ENCODE results near the gene EFNA2. TPM values are rescaled to one million over a fixed set of nuclear protein-coding genes. Genes with fewer than 3 reads are reported as not detected.

The EFNA2 gene
- total and polyA plus RNA-seq, 5 donors from 2014 or later = not detected

- Histone ChIP-seq H3K27ac (ENCODE audit: insufficient read depth, low read length, poor library complexity, severe bottlenecking) (no peak overlapping the region), H3K9me3 (ENCODE audit: control insufficient read depth in 2 of 2, low read length in 2 of 2) (no peaks in the 10 kb centered on the region), H3K36me3 (ENCODE audit: control insufficient read depth, insufficient read depth, low read length) (no peaks in the 10 kb centered on the region), H3K4me3 (ENCODE audit: low read depth, low read length) (no peak overlapping the region), H3K27me3 (ENCODE audit: control insufficient read depth, insufficient read depth, low read length) (no peaks in the 10 kb centered on the region), H3K4me1 (ENCODE audit: control insufficient read depth, insufficient read depth, low read length, poor library complexity, severe bottlenecking) (peaks cover 7% of the 10 kb centered on the region)
- Mint-ChIP-seq H3K36me3 (no peaks in the 10 kb centered on the region), H3K27me3 (peaks cover 8% of the 10 kb centered on the region), H3K27ac (no peak overlapping the region), H3K4me3 (no peak overlapping the region), H3K9me3 (peaks cover 0 to under 1% (median 0%) of the 10 kb centered on the region in 7 donors), H3K4me1 (no peaks in the 10 kb centered on the region)
- no peak for DNase-seq
- no peak for ATAC-seq (ENCODE audit: low read depth in 2 of 2)
These were observed 27.4 kb downstream of the EFNA2 start for GRCh38 chr19:1312767-1313694.

GRCh38 chr19:1313695-1314613 lies 28.3 kb downstream of the EFNA2 start:
- Mint-ChIP-seq H3K36me3 (no peaks in the 10 kb centered on the region), H3K27ac (no peak overlapping the region), H3K4me3 (no peak overlapping the region), H3K9me3 (peaks cover 0 to 2% (median 0%) of the 10 kb centered on the region in 7 donors), H3K4me1 (no peaks in the 10 kb centered on the region), H3K27me3 (peaks cover 11% of the 10 kb centered on the region)
- no peak overlapping the region for H3K27ac ChIP-seq (ENCODE audit: insufficient read depth, low read length, poor library complexity, severe bottlenecking)
- H3K4me1 ChIP-seq (ENCODE audit: control insufficient read depth, insufficient read depth, low read length, poor library complexity, severe bottlenecking) = peaks cover 7% of the 10 kb centered on the region
- no peak for DNase-seq
- no peak overlapping the region for H3K4me3 ChIP-seq (ENCODE audit: low read depth, low read length)
- no peak for ATAC-seq (ENCODE audit: low read depth in 2 of 2)
- H3K36me3 ChIP-seq (ENCODE audit: control insufficient read depth, insufficient read depth, low read length) = no peaks in the 10 kb centered on the region
- no peaks in the 10 kb centered on the region for H3K9me3 ChIP-seq (ENCODE audit: control insufficient read depth in 2 of 2, low read length in 2 of 2)
- no peaks in the 10 kb centered on the region for H3K27me3 ChIP-seq (ENCODE audit: control insufficient read depth, insufficient read depth, low read length)

- Mint-ChIP-seq H3K4me1 (no peaks in the 10 kb centered on the region), H3K9me3 (peaks cover 0 to 2% (median 0%) of the 10 kb centered on the region in 7 donors), H3K36me3 (no peaks in the 10 kb centered on the region), H3K27me3 (peaks cover 27% of the 10 kb centered on the region), H3K4me3 (no peak overlapping the region), H3K27ac (no peak overlapping the region)
- Histone ChIP-seq H3K9me3 (ENCODE audit: control insufficient read depth in 2 of 2, low read length in 2 of 2) (no peaks in the 10 kb centered on the region), H3K4me3 (ENCODE audit: low read depth, low read length) (no peak overlapping the region), H3K27ac (ENCODE audit: insufficient read depth, low read length, poor library complexity, severe bottlenecking) (no peak overlapping the region), H3K36me3 (ENCODE audit: control insufficient read depth, insufficient read depth, low read length) (no peaks in the 10 kb centered on the region), H3K27me3 (ENCODE audit: control insufficient read depth, insufficient read depth, low read length) (no peaks in the 10 kb centered on the region), H3K4me1 (ENCODE audit: control insufficient read depth, insufficient read depth, low read length, poor library complexity, severe bottlenecking) (peaks cover 7% of the 10 kb centered on the region)
- peak in 1 of 2 donors; percentile 37 for ATAC-seq (ENCODE audit: low read depth in 2 of 2)
- peak in 1 of 3 donors; percentile 44 for DNase-seq
These were observed 29.9 kb downstream of the EFNA2 start for GRCh38 chr19:1315470-1316166.

- Histone ChIP-seq H3K4me3 (ENCODE audit: low read depth, low read length) (no peak overlapping the region), H3K27me3 (ENCODE audit: control insufficient read depth, insufficient read depth, low read length) (no peaks in the 10 kb centered on the region), H3K27ac (ENCODE audit: insufficient read depth, low read length, poor library complexity, severe bottlenecking) (no peak overlapping the region), H3K4me1 (ENCODE audit: control insufficient read depth, insufficient read depth, low read length, poor library complexity, severe bottlenecking) (peaks cover 7% of the 10 kb centered on the region), H3K9me3 (ENCODE audit: control insufficient read depth in 2 of 2, low read length in 2 of 2) (no peaks in the 10 kb centered on the region), H3K36me3 (ENCODE audit: control insufficient read depth, insufficient read depth, low read length) (no peaks in the 10 kb centered on the region)
- Mint-ChIP-seq H3K4me1 (no peaks in the 10 kb centered on the region), H3K27ac (no peak overlapping the region), H3K9me3 (peaks cover 0 to 2% (median 0%) of the 10 kb centered on the region in 7 donors), H3K36me3 (no peaks in the 10 kb centered on the region), H3K4me3 (peak overlapping the region in 1 of 4 donors; percentile 56), H3K27me3 (peaks cover 28% of the 10 kb centered on the region)
- ATAC-seq (ENCODE audit: low read depth in 2 of 2) (no peak), DNase-seq (no peak)
These were observed 30.8 kb downstream of the EFNA2 start for GRCh38 chr19:1316466-1316865.

GRCh38 chr19:1317274-1318003 lies 31.8 kb downstream of the EFNA2 start:
- Mint-ChIP-seq H3K4me3 (no peak overlapping the region), H3K36me3 (no peaks in the 10 kb centered on the region), H3K4me1 (peaks cover 0 to under 1% (median 0%) of the 10 kb centered on the region in 4 donors), H3K27me3 (peaks cover 30% of the 10 kb centered on the region), H3K27ac (no peak overlapping the region), H3K9me3 (peaks cover 0 to 2% (median 0%) of the 10 kb centered on the region in 7 donors)
- H3K4me3 ChIP-seq (ENCODE audit: low read depth, low read length) = no peak overlapping the region
- peaks cover 7% of the 10 kb centered on the region for H3K4me1 ChIP-seq (ENCODE audit: control insufficient read depth, insufficient read depth, low read length, poor library complexity, severe bottlenecking)
- ATAC-seq (ENCODE audit: low read depth in 2 of 2) (no peak), DNase-seq (no peak)
- no peaks in the 10 kb centered on the region for H3K36me3 ChIP-seq (ENCODE audit: control insufficient read depth, insufficient read depth, low read length)
- no peaks in the 10 kb centered on the region for H3K9me3 ChIP-seq (ENCODE audit: control insufficient read depth in 2 of 2, low read length in 2 of 2)
- H3K27me3 ChIP-seq (ENCODE audit: control insufficient read depth, insufficient read depth, low read length) = no peaks in the 10 kb centered on the region
- no peak overlapping the region for H3K27ac ChIP-seq (ENCODE audit: insufficient read depth, low read length, poor library complexity, severe bottlenecking)

- Mint-ChIP-seq H3K9me3 (peaks cover 0 to 2% (median 0%) of the 10 kb centered on the region in 7 donors), H3K36me3 (no peaks in the 10 kb centered on the region), H3K4me1 (peaks cover 0 to 2% (median 0%) of the 10 kb centered on the region in 4 donors), H3K27ac (peak overlapping the region in 1 of 3 donors; percentile 9), H3K27me3 (peaks cover 43% of the 10 kb centered on the region), H3K4me3 (no peak overlapping the region)
- Histone ChIP-seq H3K4me3 (ENCODE audit: low read depth, low read length) (no peak overlapping the region), H3K36me3 (ENCODE audit: control insufficient read depth, insufficient read depth, low read length) (no peaks in the 10 kb centered on the region), H3K27me3 (ENCODE audit: control insufficient read depth, insufficient read depth, low read length) (no peaks in the 10 kb centered on the region), H3K27ac (ENCODE audit: insufficient read depth, low read length, poor library complexity, severe bottlenecking) (no peak overlapping the region), H3K9me3 (ENCODE audit: control insufficient read depth in 2 of 2, low read length in 2 of 2) (no peaks in the 10 kb centered on the region), H3K4me1 (ENCODE audit: control insufficient read depth, insufficient read depth, low read length, poor library complexity, severe bottlenecking) (peaks cover 7% of the 10 kb centered on the region)
- DNase-seq (no peak), ATAC-seq (ENCODE audit: low read depth in 2 of 2) (no peak)
These were observed 33.2 kb downstream of the EFNA2 start for GRCh38 chr19:1318678-1319471.
